Measurements from ENCODE around the gene ABCA2. TPM values are rescaled to one million over a fixed set of nuclear protein-coding genes. Genes with fewer than 3 reads are reported as not detected.
A peak's percentile ranks its signal among the peaks of the same experiment; 100 is the strongest.

The ABCA2 gene
- polyA plus RNA-seq, 6 donors from 2014 or later: 0.63 to 3.9 (median 1.3) TPM; not detected in 1

GRCh38 chr9:137017791-137018497 lies 10.1 kb downstream of the ABCA2 start:
- Mint-ChIP-seq H3K4me3 (no peak overlapping the region), H3K27me3 (no peaks in the 10 kb centered on the region), H3K9me3 (no peaks in the 10 kb centered on the region), H3K36me3 (no peaks in the 10 kb centered on the region), H3K27ac (no peak overlapping the region), H3K4me1 (peaks cover 0 to 7% (median 0%) of the 10 kb centered on the region in 3 donors)
- DNase-seq (no peak), ATAC-seq (ENCODE audit: low read depth in 2 of 2) (no peak)

GRCh38 chr9:137017071-137017470 lies 11.0 kb downstream of the ABCA2 start:
- Mint-ChIP-seq H3K4me1 (peaks cover 0 to 5% (median 0%) of the 10 kb centered on the region in 3 donors), H3K27ac (no peak overlapping the region), H3K36me3 (no peaks in the 10 kb centered on the region), H3K9me3 (no peaks in the 10 kb centered on the region), H3K27me3 (no peaks in the 10 kb centered on the region), H3K4me3 (no peak overlapping the region)
- DNase-seq (no peak), ATAC-seq (ENCODE audit: low read depth in 2 of 2) (no peak)

- H3K27me3 Mint-ChIP-seq: no peaks in the 10 kb centered on the region
- H3K4me3 Mint-ChIP-seq: no peak overlapping the region
- ATAC-seq (ENCODE audit: low read depth in 2 of 2) (no peak), DNase-seq (no peak)
- no peak overlapping the region for H3K27ac Mint-ChIP-seq
- no peaks in the 10 kb centered on the region for H3K36me3 Mint-ChIP-seq
- no peaks in the 10 kb centered on the region for H3K9me3 Mint-ChIP-seq
- no peaks in the 10 kb centered on the region for H3K4me1 Mint-ChIP-seq
Measured at GRCh38 chr9:137016436-137016835, 11.6 kb downstream of the ABCA2 start.

- no peak for ATAC-seq (ENCODE audit: low read depth in 2 of 2)
- H3K4me1 Mint-ChIP-seq: no peaks in the 10 kb centered on the region
Measured at GRCh38 chr9:137015976-137016375, 12.1 kb downstream of the ABCA2 start.

GRCh38 chr9:137015540-137015930 lies 12.5 kb downstream of the ABCA2 start:
- DNase-seq (no peak), ATAC-seq (ENCODE audit: low read depth in 2 of 2) (no peak)
- Mint-ChIP-seq H3K9me3 (no peaks in the 10 kb centered on the region), H3K27ac (no peak overlapping the region), H3K4me3 (no peak overlapping the region), H3K36me3 (no peaks in the 10 kb centered on the region), H3K4me1 (no peaks in the 10 kb centered on the region), H3K27me3 (no peaks in the 10 kb centered on the region)

More at GRCh38 chr9:137015976-137016375, 12.1 kb downstream of the ABCA2 start:
- no peak overlapping the region for H3K27ac Mint-ChIP-seq
- H3K9me3 Mint-ChIP-seq: no peaks in the 10 kb centered on the region
- DNase-seq: no peak
- no peak overlapping the region for H3K4me3 Mint-ChIP-seq
- H3K27me3 Mint-ChIP-seq: no peaks in the 10 kb centered on the region
- no peaks in the 10 kb centered on the region for H3K36me3 Mint-ChIP-seq

GRCh38 chr9:137014776-137015539 lies 13.1 kb downstream of the ABCA2 start:
- no peaks in the 10 kb centered on the region for H3K4me1 Mint-ChIP-seq
- no peaks in the 10 kb centered on the region for H3K27me3 Mint-ChIP-seq
- no peak for ATAC-seq (ENCODE audit: low read depth in 2 of 2)

GRCh38 chr9:137014166-137014565 lies 13.9 kb downstream of the ABCA2 start:
- Mint-ChIP-seq H3K4me3 (no peak overlapping the region), H3K36me3 (no peaks in the 10 kb centered on the region)

More at GRCh38 chr9:137014776-137015539, 13.1 kb downstream of the ABCA2 start:
- Mint-ChIP-seq H3K9me3 (no peaks in the 10 kb centered on the region), H3K27ac (no peak overlapping the region), H3K4me3 (no peak overlapping the region), H3K36me3 (no peaks in the 10 kb centered on the region)
- no peak for DNase-seq

GRCh38 chr9:137013571-137013940 lies 14.5 kb downstream of the ABCA2 start:
- ATAC-seq (ENCODE audit: low read depth in 2 of 2) (no peak), DNase-seq (no peak)
- H3K27ac Mint-ChIP-seq: no peak overlapping the region
- no peak overlapping the region for H3K4me3 Mint-ChIP-seq
- no peaks in the 10 kb centered on the region for H3K36me3 Mint-ChIP-seq
- no peaks in the 10 kb centered on the region for H3K27me3 Mint-ChIP-seq
- no peaks in the 10 kb centered on the region for H3K9me3 Mint-ChIP-seq
- H3K4me1 Mint-ChIP-seq: no peaks in the 10 kb centered on the region

More at GRCh38 chr9:137014166-137014565, 13.9 kb downstream of the ABCA2 start:
- H3K27ac Mint-ChIP-seq: no peak overlapping the region
- ATAC-seq (ENCODE audit: low read depth in 2 of 2): no peak
- DNase-seq: no peak
- H3K27me3 Mint-ChIP-seq: no peaks in the 10 kb centered on the region
- no peaks in the 10 kb centered on the region for H3K9me3 Mint-ChIP-seq
- no peaks in the 10 kb centered on the region for H3K4me1 Mint-ChIP-seq

GRCh38 chr9:137012694-137013570 lies 15.1 kb downstream of the ABCA2 start:
- Mint-ChIP-seq H3K4me3 (no peak overlapping the region), H3K36me3 (no peaks in the 10 kb centered on the region), H3K9me3 (no peaks in the 10 kb centered on the region), H3K27me3 (no peaks in the 10 kb centered on the region), H3K27ac (no peak overlapping the region), H3K4me1 (no peaks in the 10 kb centered on the region)
- ATAC-seq (ENCODE audit: low read depth in 2 of 2): no peak
- no peak for DNase-seq

- no peak overlapping the region for H3K4me3 Mint-ChIP-seq
- no peaks in the 10 kb centered on the region for H3K36me3 Mint-ChIP-seq
- H3K9me3 Mint-ChIP-seq: no peaks in the 10 kb centered on the region
- DNase-seq (no peak), ATAC-seq (ENCODE audit: low read depth in 2 of 2) (no peak)
- H3K27ac Mint-ChIP-seq: no peak overlapping the region
- no peaks in the 10 kb centered on the region for H3K27me3 Mint-ChIP-seq
- H3K4me1 Mint-ChIP-seq: no peaks in the 10 kb centered on the region
Measured at GRCh38 chr9:137011907-137012675, 15.9 kb downstream of the ABCA2 start.

GRCh38 chr9:137011156-137011555 lies 16.9 kb downstream of the ABCA2 start:
- ATAC-seq (ENCODE audit: low read depth in 2 of 2) (no peak), DNase-seq (no peak)
- Mint-ChIP-seq H3K27me3 (no peaks in the 10 kb centered on the region), H3K4me3 (peak overlapping the region in 1 of 8 donors; percentile 37), H3K27ac (no peak overlapping the region), H3K36me3 (no peaks in the 10 kb centered on the region), H3K9me3 (no peaks in the 10 kb centered on the region), H3K4me1 (no peaks in the 10 kb centered on the region)

GRCh38 chr9:137009938-137010732 lies 17.9 kb downstream of the ABCA2 start:
- H3K27me3 Mint-ChIP-seq: no peaks in the 10 kb centered on the region
- no peaks in the 10 kb centered on the region for H3K9me3 Mint-ChIP-seq
- DNase-seq (no peak), ATAC-seq (ENCODE audit: low read depth in 2 of 2) (no peak)
- H3K27ac Mint-ChIP-seq: no peak overlapping the region
- H3K36me3 Mint-ChIP-seq: no peaks in the 10 kb centered on the region
- H3K4me3 Mint-ChIP-seq: no peak overlapping the region
- H3K4me1 Mint-ChIP-seq: no peaks in the 10 kb centered on the region

Data from naive B cell (primary cell).